ENCODE data around the gene SLC1A2. TPM values are rescaled to one million over a fixed set of nuclear protein-coding genes. Genes with fewer than 3 reads are reported as not detected.

The SLC1A2 gene
- total and polyA plus RNA-seq, 2 donors (not counting 3 experiments of a cell fraction or from before 2014, with no cell fraction given) = not detected

DNA sequence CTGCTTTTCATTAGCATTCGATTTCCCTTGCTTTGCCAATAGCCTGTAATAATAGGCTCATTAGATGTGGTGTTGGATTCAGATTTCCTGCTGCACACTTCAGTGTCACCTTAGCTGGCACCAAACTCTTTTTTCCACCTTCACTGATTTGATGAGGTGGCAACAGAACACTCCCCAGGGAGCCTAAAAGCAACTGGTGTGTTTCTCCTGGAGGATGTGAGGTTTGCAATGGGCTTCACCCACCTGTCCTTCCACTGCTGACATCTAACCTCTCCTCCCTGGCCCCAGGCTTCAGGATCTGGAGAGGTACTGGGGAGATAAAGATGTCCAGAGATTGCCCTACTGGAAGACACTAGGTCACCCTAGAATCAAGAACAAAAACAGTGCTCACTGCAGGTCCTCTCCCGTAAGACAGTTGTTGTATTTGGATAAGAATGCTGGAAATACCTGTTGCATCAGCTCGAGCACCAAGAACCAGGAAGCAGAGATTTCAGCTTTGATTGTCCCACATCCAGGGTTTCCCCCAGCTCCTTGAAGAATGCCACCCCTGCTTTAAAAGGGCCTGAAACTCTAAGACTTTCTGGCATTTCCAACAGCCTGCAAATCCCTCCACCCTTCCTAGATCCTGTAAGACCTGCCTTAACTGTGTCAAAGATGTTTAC lies 96.9 kb downstream of the SLC1A2 start:
- H3K9me1 ChIP-seq (replicated peaks; ENCODE audit: control insufficient read depth, extremely low read depth, insufficient read depth, low read length) = no peaks in the 10 kb centered on the region
- ChIA-PET POLR2A (interaction anchor here (0.6 kb wide), 1 partner anchor 97 kb away, joined by 3 read pairs; no protein-coding TSS in a partner anchor), CTCF (no interaction called here)
- H3K27me3 ChIP-seq (ENCODE audit: control insufficient read depth in 2 of 2, insufficient read depth in 2 of 2, low read length in 2 of 2) = peaks cover 2 to 15% of the 10 kb centered on the region in 2 experiments
- no peaks in the 10 kb centered on the region for H3K79me2 ChIP-seq (ENCODE audit: control insufficient read depth, insufficient read depth, low read length)
- dilution Hi-C loops (cut with MboI; ENCODE audit: extremely low pct_ligation_motif_present, low sequenced_read_pairs) (no loop called here), intact Hi-C loops (cut with micrococcal nuclease) (no loop called here)
- no peak overlapping the region for H3K27ac ChIP-seq (ENCODE audit: insufficient read depth, low read depth, low read length)
- H4K20me1 ChIP-seq (replicated peaks; ENCODE audit: control insufficient read depth, extremely low read depth, insufficient read depth, low read length) = no peaks in the 10 kb centered on the region
- H3K9ac ChIP-seq (replicated peaks; ENCODE audit: extremely low read depth, insufficient read depth, low read length) = no peak overlapping the region
- H3K4me2 ChIP-seq (ENCODE audit: insufficient read depth, low read length) = no peak overlapping the region
- H3K4me3 ChIP-seq (replicated peaks in 1 of 3; ENCODE audit: insufficient read depth in 1 of 3, low read depth in 1 of 3, low read length in 3 of 3) = no peak overlapping the region
- H2AFZ ChIP-seq (ENCODE audit: low read depth, low read length) = no peak overlapping the region
- TF ChIP-seq POLR2A (IDR thresholded peaks at IDR 0.05; ENCODE audit: low read depth, low read length) = no peak
- TF ChIP-seq JUN (IDR thresholded peaks at IDR 0.05; ENCODE audit: borderline replicate concordance, insufficient read depth, insufficient read length, low read depth) = no peak
- TF ChIP-seq MAX (IDR thresholded peaks at IDR 0.05; ENCODE audit: insufficient read depth, insufficient read length) = no peak
- no peak for TF ChIP-seq CTCF (IDR thresholded peaks at IDR 0.05; ENCODE audit: extremely low read depth in 1 of 2, insufficient read depth in 1 of 2, low read depth in 1 of 2, low read length in 2 of 2)
- no peak for TF ChIP-seq FOS (IDR thresholded peaks at IDR 0.05; ENCODE audit: borderline replicate concordance, insufficient read depth, low read length)
- TF ChIP-seq GATA2 (IDR thresholded peaks at IDR 0.05; ENCODE audit: insufficient read depth, insufficient read length, low read depth, low read length) = no peak
- TF ChIP-seq POLR2AphosphoS5 (IDR thresholded peaks at IDR 0.05; ENCODE audit: insufficient read depth, low read depth, low read length) = no peak
- TF ChIP-seq MYC (IDR thresholded peaks at IDR 0.05; ENCODE audit: low read depth, low read length) = no peak
- no peak for TF ChIP-seq EZH2 (IDR thresholded peaks at IDR 0.05; ENCODE audit: borderline replicate concordance, low read depth, low read length, severe bottlenecking)
- DNase-seq (ENCODE audit: low read depth, low spot score) (no peak), FAIRE-seq (no peak)
- BruUV-seq (replicated peaks) = no TSS peak
- no peaks in the 10 kb centered on the region for H3K36me3 ChIP-seq (ENCODE audit: control insufficient read depth in 2 of 2, extremely low read depth in 1 of 2, insufficient read depth in 2 of 2, low read length in 2 of 2)
- no peaks in the 10 kb centered on the region for H3K4me1 ChIP-seq (ENCODE audit: control insufficient read depth, extremely low read depth, insufficient read depth, low read length)
- no peaks in the 10 kb centered on the region for H3K9me3 ChIP-seq (replicated peaks; ENCODE audit: control insufficient read depth, insufficient read depth, low read length)

All from endothelial cell of umbilical vein (primary cell).